HG03571 (cell line): ENCODE measurements around the gene DLG5.
"Not testable (repeated sequence)": the region's sequence is repeated elsewhere in the genome, so short reads cannot be mapped to it uniquely, and the experiment has no call there.

Source experiments
- ATAC-seq: cut with Tn5 transposase; IDR thresholded peaks from one replicate; pipeline ENCODE4 v1.9.1; 2021; ENCODE audit not compliant: unreplicated experiment

The DLG5 gene

GRCh38 chr10:77771851-77772250 is 154.7 kb downstream of the DLG5 start:
- no peak for ATAC-seq

GRCh38 chr10:77771450-77771849 is 155.1 kb downstream of the DLG5 start:
- ATAC-seq, result no peak

DNA sequence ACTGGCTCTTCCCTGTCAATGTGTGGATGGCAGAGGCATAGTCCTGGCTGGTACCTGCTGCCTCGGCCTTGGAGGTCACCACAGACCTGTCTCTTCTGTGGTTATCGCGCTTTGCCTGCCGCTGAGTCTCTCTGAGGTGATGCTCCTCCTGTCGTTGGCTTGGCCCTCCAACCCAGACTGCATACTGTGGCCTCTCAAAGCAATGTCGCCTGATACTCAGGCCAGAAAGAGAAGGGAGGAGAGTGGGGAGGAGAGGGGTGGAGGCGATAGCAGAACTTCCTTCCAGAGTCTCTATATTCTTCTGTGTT is 155.7 kb downstream of the DLG5 start:
- ATAC-seq, result no peak

- no peak for ATAC-seq
Observed at GRCh38 chr10:77770081-77770867, 156.3 kb downstream of the DLG5 start.

DNA sequence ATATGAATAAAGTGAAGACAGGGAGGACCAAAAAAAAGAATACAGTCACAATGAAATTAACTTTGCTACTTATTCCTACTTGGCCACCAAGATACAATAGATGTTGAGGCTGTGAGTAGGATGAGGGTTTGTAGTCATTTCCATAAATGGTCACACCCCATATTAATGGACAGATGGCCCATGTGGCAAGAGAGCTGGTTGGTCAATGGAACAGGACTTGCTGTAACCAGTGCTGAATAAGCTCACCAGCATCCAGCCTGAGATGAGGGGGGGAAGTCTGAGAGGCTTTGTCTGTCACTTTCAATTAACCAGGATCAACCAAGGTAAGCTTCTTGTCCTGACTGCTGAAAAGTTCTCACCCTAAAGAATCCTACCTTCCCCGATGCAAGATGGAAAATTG is 158.5 kb downstream of the DLG5 start:
- no peak for ATAC-seq

- no peak for ATAC-seq
Observed at GRCh38 chr10:77763453-77764430, 162.8 kb downstream of the DLG5 start.

GRCh38 chr10:77758406-77758805 is 168.1 kb downstream of the DLG5 start:
- not testable (repeated sequence) for ATAC-seq

DNA sequence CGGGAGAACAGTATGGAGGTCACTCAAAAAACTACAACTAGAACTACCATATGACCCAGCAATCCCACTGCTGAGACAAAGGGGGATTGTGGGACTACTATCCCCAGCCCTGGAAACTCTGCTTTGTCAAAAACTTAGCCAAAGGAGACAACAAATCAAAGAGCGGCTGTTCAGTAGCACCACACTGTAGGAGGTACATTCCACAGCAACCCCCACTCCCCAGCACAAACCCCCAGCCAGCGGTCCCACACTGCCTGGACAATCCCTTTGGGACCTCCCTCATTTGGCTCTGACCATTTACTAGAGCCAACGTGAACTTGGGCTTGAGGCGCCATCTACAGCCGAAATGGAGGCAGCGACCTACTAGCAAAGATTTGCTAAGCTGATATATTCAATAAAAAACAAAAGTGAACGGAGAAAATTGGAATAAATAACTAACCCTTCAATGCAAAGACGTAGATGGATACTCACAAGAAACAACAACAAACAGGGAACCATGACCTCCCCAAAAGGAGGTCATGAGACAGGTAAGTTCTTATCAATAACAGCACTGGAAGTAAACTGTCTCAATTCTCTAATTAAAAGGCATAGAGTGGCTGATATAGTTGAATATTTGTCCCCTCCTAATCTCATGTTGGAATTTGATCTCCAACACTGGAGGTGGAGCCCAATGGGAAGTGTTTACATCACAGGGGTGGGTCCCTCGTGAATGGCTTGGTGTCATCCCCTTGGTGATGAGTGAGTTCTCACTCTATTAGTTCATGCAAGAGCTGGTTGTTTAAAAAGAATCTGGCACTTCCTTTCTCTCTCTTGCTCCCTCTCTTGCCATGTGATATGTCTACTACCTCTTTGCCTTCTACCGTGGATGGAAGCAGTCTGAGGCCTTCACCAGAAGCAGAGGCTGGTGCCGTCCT is 170.0 kb downstream of the DLG5 start:
- no peak for ATAC-seq

DNA sequence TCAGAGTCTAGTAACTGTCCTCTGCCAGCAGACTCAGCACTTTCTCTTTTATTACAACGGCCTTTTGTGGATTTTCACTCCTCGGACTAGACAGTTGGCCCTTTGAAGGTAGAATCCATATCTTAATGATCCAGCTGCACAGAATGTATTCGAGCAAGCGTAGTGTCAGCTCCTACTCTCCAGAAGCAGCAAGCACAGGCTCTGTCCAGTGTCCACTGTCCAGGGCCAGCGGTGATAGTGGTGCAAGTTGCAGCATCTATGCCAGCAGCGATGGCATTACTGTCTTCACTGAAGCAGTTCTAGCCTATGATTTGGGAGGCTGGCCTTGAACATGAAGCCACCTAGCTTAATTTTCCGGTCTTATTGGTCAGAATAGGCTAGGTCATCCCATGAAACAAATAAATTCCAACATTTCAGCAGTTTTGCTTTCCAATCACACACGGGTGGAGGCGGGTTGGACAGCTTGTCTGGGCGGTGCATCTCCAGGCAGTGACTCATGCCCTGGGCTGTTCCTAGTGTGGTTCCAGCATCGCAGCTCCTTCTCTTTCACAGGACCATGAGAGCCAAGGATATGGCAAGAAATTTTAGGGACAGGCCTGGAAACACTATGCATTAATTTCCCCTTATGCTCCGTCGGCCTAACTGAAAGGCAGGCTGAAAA is 180.4 kb downstream of the DLG5 start:
- ATAC-seq, result no peak

DNA sequence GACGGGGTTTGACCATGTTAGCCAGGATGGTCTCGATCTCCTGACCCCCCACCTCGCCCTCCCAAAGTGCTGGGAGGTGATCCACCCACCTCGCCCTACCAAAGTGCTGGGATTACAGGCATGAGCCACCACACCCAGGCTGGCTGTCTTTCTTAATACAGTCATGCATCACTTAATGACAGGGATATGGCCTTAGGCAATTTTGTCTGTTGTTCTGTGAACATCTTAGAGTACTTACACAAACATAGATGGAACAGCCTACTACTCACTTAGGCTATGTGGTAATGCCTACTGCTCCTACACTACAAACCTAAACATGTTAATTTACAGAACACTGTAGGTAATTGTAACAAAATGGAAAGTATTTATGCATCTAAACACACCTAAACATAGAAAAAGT is 182.3 kb downstream of the DLG5 start:
- no peak for ATAC-seq

GRCh38 chr10:77742172-77742571 is 184.4 kb downstream of the DLG5 start:
- no peak for ATAC-seq

GRCh38 chr10:77741746-77742145 is 184.8 kb downstream of the DLG5 start:
- no peak for ATAC-seq
